Measurements from ENCODE around the gene TCF4.
A peak's percentile ranks its signal among the peaks of the same experiment; 100 is the strongest.

The TCF4 gene

DNA sequence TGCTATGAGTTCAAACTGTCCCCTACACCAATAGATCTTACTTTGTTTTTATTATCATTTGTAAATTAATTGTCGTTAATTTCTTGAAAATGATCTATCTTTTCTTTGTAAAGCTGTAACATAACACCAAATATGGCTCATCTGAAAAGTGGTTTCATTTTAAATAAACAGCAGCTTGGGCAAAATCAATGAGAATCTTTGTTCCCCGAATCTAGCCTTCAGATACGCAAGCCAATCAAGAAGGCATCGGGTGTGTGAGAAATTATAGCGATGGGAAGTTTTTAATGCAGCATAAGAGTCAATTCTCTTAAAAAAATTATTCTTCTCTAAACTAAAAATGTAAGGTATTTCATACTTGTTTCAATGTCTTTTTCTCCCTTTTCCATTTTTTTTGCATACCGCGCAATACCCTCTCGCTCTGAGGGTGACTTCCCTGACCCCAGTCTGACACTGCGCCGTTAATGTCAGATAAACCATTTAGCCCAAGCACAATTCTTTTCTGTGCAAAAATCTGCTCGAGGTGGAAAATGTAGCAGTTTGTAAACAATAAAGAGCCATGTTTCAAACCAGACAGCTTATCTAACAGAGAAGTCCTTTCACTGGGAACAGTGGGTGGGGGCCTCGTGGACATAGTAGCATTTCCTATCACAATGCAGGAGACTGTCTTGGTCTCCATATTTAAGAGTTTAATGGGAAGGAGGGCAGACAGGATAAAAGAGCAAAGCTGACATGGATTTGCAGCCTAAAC is 129.4 kb downstream of the TCF4 start:
- DNase-seq, result no peak
- in situ Hi-C loops (cut with MboI; ENCODE audit: low pct_unique_long_range_greater_than_20kb, low sequenced_read_pairs), result no loop called here

DNA sequence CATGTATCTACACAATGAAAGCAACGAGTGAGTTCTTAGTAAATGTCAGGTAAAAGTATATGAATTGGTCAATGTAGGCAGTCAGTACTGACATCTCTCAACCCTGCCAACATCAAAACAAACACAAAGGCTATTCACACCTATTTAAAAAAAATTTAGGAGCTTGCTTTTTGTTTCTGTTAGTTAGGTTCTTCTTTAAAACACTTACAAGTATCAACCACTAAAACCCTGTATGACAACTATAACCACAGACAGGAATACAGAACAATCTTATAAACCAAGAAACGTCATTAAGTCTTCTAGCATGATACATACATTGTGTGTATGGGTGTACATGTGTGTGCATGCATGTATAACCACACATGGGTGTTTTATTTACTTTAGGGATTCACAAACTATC is 131.0 kb downstream of the TCF4 start:
- DNase-seq, result no peak
- in situ Hi-C loops (cut with MboI; ENCODE audit: low pct_unique_long_range_greater_than_20kb, low sequenced_read_pairs), result no loop called here

DNA sequence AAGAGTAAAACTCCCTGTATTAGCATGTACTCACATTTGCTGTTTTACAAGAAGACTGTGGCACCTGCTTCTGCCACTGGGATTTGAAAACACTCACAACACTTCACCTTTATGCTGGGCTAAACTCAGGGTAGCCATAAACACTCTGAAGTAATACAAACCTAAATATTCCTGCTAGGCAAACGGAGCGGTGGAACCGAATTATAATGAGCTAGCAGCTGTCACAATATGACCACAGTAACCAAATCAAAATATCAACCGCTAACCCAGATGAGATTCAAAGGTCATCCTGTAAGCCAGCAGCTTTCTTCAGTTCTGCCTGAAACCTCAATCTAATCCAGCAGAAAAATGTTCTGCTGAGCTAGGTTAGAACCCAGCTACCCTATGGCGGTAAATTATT is 132.1 kb downstream of the TCF4 start:
- DNase-seq, result no peak
- in situ Hi-C loops (cut with MboI; ENCODE audit: low pct_unique_long_range_greater_than_20kb, low sequenced_read_pairs), result no loop called here

- in situ Hi-C loops (cut with MboI; ENCODE audit: low pct_unique_long_range_greater_than_20kb, low sequenced_read_pairs), result no loop called here
- no peak for DNase-seq
Observed at GRCh38 chr18:55453186-55453585, 134.8 kb downstream of the TCF4 start.

- in situ Hi-C loops (cut with MboI; ENCODE audit: low pct_unique_long_range_greater_than_20kb, low sequenced_read_pairs), result no loop called here
- DNase-seq, result no peak
Observed at GRCh38 chr18:55452123-55452611, 135.8 kb downstream of the TCF4 start.

GRCh38 chr18:55449412-55450140 is 138.4 kb downstream of the TCF4 start:
- DNase-seq, result no peak
- in situ Hi-C loops (cut with MboI; ENCODE audit: low pct_unique_long_range_greater_than_20kb, low sequenced_read_pairs), result no loop called here

GRCh38 chr18:55448420-55448819 is 139.6 kb downstream of the TCF4 start:
- no peak for DNase-seq
- in situ Hi-C loops (cut with MboI; ENCODE audit: low pct_unique_long_range_greater_than_20kb, low sequenced_read_pairs), result no loop called here

DNA sequence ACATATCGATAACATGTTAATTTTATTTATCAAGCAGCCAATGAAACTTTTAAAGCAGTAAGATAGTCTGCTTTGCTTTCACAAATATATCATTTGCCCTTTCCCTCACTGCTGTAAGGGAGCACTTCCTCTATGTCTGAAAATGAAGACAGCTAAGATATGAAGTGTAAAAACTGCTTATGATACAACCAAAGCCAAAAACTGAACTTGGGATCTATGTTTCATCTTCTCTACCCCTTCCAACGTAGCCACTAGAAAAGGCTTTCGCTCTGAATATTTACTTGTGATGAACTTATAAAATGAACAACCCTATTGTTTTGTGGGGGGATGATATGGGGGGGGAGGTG is 140.3 kb downstream of the TCF4 start:
- DNase-seq, result no peak
- in situ Hi-C loops (cut with MboI; ENCODE audit: low pct_unique_long_range_greater_than_20kb, low sequenced_read_pairs), result no loop called here

DNA sequence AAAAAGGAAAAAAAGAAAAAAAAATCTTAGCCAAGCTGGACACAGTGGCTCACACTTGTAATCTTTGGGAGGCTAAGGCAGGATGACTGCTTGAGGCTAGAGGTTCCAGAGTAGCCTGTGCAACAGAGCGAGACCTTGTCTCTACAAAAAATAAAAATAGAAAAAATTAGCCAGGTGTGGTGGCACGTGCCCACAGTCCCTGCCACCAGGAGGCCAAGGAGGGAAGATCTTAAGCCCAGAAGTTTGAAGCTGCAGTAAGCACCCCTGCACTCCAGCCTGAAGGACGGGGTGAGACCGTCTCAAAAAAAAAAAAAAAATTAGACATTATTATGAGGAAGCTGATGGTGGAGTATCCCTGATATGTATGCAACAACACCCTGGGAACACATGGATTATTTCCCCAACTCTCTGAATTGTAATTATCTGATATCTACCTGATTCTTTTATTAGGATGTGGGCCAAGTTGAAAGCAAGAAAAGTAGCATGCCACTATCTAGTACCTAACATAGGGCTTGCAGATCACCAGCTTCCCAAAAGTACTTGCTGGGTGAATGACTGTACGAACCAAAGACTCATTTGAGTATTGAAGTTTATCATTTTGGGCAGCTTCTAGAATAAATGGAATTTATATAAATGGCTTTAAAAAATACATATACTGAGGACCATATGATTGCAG is 140.9 kb downstream of the TCF4 start:
- in situ Hi-C loops (cut with MboI; ENCODE audit: low pct_unique_long_range_greater_than_20kb, low sequenced_read_pairs), result no loop called here
- DNase-seq, result no peak

GRCh38 chr18:55444536-55444935 is 143.5 kb downstream of the TCF4 start:
- in situ Hi-C loops (cut with MboI; ENCODE audit: low pct_unique_long_range_greater_than_20kb, low sequenced_read_pairs), result no loop called here
- no peak for DNase-seq

DNA sequence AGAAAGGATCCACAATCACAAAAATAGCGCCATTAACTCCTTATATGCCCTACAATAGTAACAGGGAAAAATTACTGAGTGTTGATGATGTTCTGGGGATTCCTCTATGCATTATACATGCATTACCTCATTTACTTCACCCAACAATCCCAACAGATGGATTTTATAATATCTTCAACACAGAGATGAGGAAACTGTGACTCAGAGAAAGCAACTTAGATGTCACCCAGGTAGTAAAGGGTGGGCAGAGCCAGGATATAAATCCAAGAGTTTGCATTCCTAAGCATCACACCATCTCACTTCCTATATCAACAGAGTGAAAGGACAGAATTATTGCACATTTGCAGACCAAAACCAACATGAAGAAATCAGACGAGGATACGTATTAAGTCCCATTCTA is 144.2 kb downstream of the TCF4 start:
- in situ Hi-C loops (cut with MboI; ENCODE audit: low pct_unique_long_range_greater_than_20kb, low sequenced_read_pairs), result no loop called here
- no peak for DNase-seq

DNA sequence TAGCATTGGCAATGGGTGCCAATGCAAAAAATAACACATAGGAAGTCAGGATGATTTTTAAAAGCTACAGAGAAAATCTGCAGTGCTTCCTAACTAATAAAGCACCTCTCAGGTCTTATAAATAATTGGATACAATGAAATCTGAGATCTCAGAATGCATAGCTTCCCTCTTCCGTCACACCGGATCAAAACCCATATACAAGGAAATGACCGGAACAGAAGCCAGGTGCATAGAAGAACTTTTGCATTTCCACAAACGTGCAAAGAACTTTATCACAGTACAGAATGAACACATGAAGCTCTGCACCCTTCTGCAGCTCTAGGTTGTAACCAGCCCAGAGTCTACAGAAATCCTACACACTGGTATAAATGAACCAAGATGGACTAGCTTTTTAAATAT is 145.4 kb downstream of the TCF4 start:
- no peak for DNase-seq
- in situ Hi-C loops (cut with MboI; ENCODE audit: low pct_unique_long_range_greater_than_20kb, low sequenced_read_pairs), result no loop called here

GRCh38 chr18:55440988-55441387 is 147.0 kb downstream of the TCF4 start:
- in situ Hi-C loops (cut with MboI; ENCODE audit: low pct_unique_long_range_greater_than_20kb, low sequenced_read_pairs), result no loop called here
- no peak for DNase-seq

- DNase-seq, result no peak
- in situ Hi-C loops (cut with MboI; ENCODE audit: low pct_unique_long_range_greater_than_20kb, low sequenced_read_pairs), result no loop called here
Observed at GRCh38 chr18:55439056-55439455, 148.9 kb downstream of the TCF4 start.

DNA sequence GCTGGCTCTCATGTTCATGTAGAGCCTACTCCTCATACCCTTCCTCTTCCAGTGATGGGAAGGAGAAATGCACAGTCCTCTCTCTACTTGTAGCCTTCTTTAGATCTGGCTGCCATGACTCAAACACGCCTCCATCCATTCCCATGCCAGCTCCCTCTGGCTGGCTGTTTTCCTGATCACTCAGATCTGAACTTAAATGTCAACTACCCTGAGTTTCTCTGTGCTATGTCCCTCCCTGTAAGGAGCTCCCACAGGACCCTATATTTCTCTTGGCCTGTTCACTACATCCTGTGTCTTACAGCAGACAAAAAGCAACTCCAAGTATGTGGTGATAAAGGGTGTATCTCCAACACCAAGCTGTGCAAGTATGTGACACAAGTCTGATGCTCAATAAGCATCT is 152.4 kb downstream of the TCF4 start:
- no peak for DNase-seq
- in situ Hi-C loops (cut with MboI; ENCODE audit: low pct_unique_long_range_greater_than_20kb, low sequenced_read_pairs), result no loop called here

- in situ Hi-C loops (cut with MboI; ENCODE audit: low pct_unique_long_range_greater_than_20kb, low sequenced_read_pairs), result no loop called here
- peak; percentile 36 for DNase-seq
Observed at GRCh38 chr18:55433648-55434047, 154.3 kb downstream of the TCF4 start.

GRCh38 chr18:55433140-55433539 is 154.9 kb downstream of the TCF4 start:
- in situ Hi-C loops (cut with MboI; ENCODE audit: low pct_unique_long_range_greater_than_20kb, low sequenced_read_pairs), result no loop called here
- no peak for DNase-seq

GRCh38 chr18:55432307-55433040 is 155.5 kb downstream of the TCF4 start:
- DNase-seq, result no peak
- in situ Hi-C loops (cut with MboI; ENCODE audit: low pct_unique_long_range_greater_than_20kb, low sequenced_read_pairs), result no loop called here

GRCh38 chr18:55430026-55430425 is 158.0 kb downstream of the TCF4 start:
- no peak for DNase-seq
- in situ Hi-C loops (cut with MboI; ENCODE audit: low pct_unique_long_range_greater_than_20kb, low sequenced_read_pairs), result no loop called here

GRCh38 chr18:55427951-55428350 is 160.0 kb downstream of the TCF4 start:
- in situ Hi-C loops (cut with MboI; ENCODE audit: low pct_unique_long_range_greater_than_20kb, low sequenced_read_pairs), result no loop called here
- DNase-seq, result no peak

Measured in KBM-7 (cell line).